ENCODE data around the gene FXYD4.

Gene FXYD4

GRCh38 chr10:43365001-43365400 is 6.4 kb upstream of the FXYD4 start:
- peaks cover 0 to 5% of the 10 kb centered on the region in 2 donors for H3K9me3 ChIP-seq (replicated peaks in 1 of 2; ENCODE audit: control insufficient read depth in 2 of 2, insufficient read depth in 1 of 2, low read depth in 1 of 2, low read length in 2 of 2)
- WGBS, 2 donors (ENCODE audit: extremely low coverage in 2 of 2, insufficient read length in 2 of 2, insufficient replicate concordance in 1 of 2) = no CpG with 5 or more reads among the region's 3 CpGs

GRCh38 chr10:43369921-43370320 is 1.5 kb upstream of the FXYD4 start:
- Histone ChIP-seq H3K27ac (replicated peaks; ENCODE audit: low read length) (no peak overlapping the region), H4K91ac (ENCODE audit: low read depth, low read length, poor library complexity) (no peak overlapping the region), H2AK5ac (ENCODE audit: low read depth, low read length) (no peak overlapping the region), H3K9me3 (replicated peaks in 1 of 2; ENCODE audit: control insufficient read depth in 2 of 2, insufficient read depth in 1 of 2, low read depth in 1 of 2, low read length in 2 of 2) (no peaks in the 10 kb centered on the region), H3K79me1 (ENCODE audit: low read depth, low read length) (no peaks in the 10 kb centered on the region), H2BK120ac (ENCODE audit: low read depth, low read length) (no peak overlapping the region), H3K14ac (ENCODE audit: low read length) (no peak overlapping the region), H3K4me2 (ENCODE audit: insufficient read depth, low read length, poor library complexity, severe bottlenecking) (no peak overlapping the region), H3K4me3 (ENCODE audit: low read length in 2 of 2) (no peak overlapping the region), H2BK12ac (ENCODE audit: low read length) (no peak overlapping the region), H3K36me3 (replicated peaks in 1 of 2; ENCODE audit: control insufficient read depth in 2 of 2, insufficient read depth in 2 of 2, low read length in 2 of 2) (no peaks in the 10 kb centered on the region), H3K18ac (ENCODE audit: low read length) (no peak overlapping the region), H2BK5ac (ENCODE audit: low read length) (no peak overlapping the region), H3K27me3 (ENCODE audit: control insufficient read depth in 3 of 3, insufficient read depth in 3 of 3, low read depth in 1 of 3, low read length in 3 of 3) (no peaks in the 10 kb centered on the region), H2AFZ (ENCODE audit: low read length) (no peak overlapping the region), H3K23ac (ENCODE audit: low read depth, low read length, poor library complexity) (no peak overlapping the region), H3K9ac (ENCODE audit: low read depth, low read length, poor library complexity) (no peak overlapping the region), H3K4me1 (ENCODE audit: control insufficient read depth in 2 of 2, insufficient read depth in 1 of 2, low read depth in 1 of 2, low read length in 2 of 2) (peaks cover 0 to 12% of the 10 kb centered on the region in 2 donors), H3K4ac (ENCODE audit: low read length) (no peak overlapping the region), H2BK15ac (ENCODE audit: low read length) (no peak overlapping the region), H4K8ac (ENCODE audit: low read depth, low read length) (no peak overlapping the region)
- no CpG with 5 or more reads among the region's 4 CpGs for WGBS, 2 donors (ENCODE audit: extremely low coverage in 2 of 2, insufficient read length in 2 of 2, insufficient replicate concordance in 1 of 2)
- no peak for DNase-seq (ENCODE audit: low spot score)

More at GRCh38 chr10:43365001-43365400, 6.4 kb upstream of the FXYD4 start:
- Histone ChIP-seq H3K27me3 (ENCODE audit: control insufficient read depth in 3 of 3, insufficient read depth in 3 of 3, low read depth in 1 of 3, low read length in 3 of 3) (no peaks in the 10 kb centered on the region), H3K14ac (ENCODE audit: low read length) (no peak overlapping the region), H3K79me1 (ENCODE audit: low read depth, low read length) (no peaks in the 10 kb centered on the region), H2BK15ac (ENCODE audit: low read length) (no peak overlapping the region), H2AFZ (ENCODE audit: low read length) (no peak overlapping the region), H3K9ac (ENCODE audit: low read depth, low read length, poor library complexity) (no peak overlapping the region), H3K4me3 (ENCODE audit: low read length in 2 of 2) (no peak overlapping the region), H3K23ac (ENCODE audit: low read depth, low read length, poor library complexity) (no peak overlapping the region), H2BK120ac (ENCODE audit: low read depth, low read length) (no peak overlapping the region), H2BK12ac (ENCODE audit: low read length) (no peak overlapping the region), H3K27ac (replicated peaks; ENCODE audit: low read length) (no peak overlapping the region), H3K4ac (ENCODE audit: low read length) (no peak overlapping the region), H2AK5ac (ENCODE audit: low read depth, low read length) (no peak overlapping the region), H4K8ac (ENCODE audit: low read depth, low read length) (no peak overlapping the region), H2BK5ac (ENCODE audit: low read length) (no peak overlapping the region), H3K4me2 (ENCODE audit: insufficient read depth, low read length, poor library complexity, severe bottlenecking) (no peak overlapping the region), H4K91ac (ENCODE audit: low read depth, low read length, poor library complexity) (no peak overlapping the region), H3K36me3 (replicated peaks in 1 of 2; ENCODE audit: control insufficient read depth in 2 of 2, insufficient read depth in 2 of 2, low read length in 2 of 2) (no peaks in the 10 kb centered on the region), H3K4me1 (ENCODE audit: control insufficient read depth in 2 of 2, insufficient read depth in 1 of 2, low read depth in 1 of 2, low read length in 2 of 2) (peaks cover 0 to 8% of the 10 kb centered on the region in 2 donors), H3K18ac (ENCODE audit: low read length) (no peak overlapping the region)
- DNase-seq (ENCODE audit: low spot score) = no peak

GRCh38 chr10:43370671-43371215 is 693 bp upstream of the FXYD4 start:
- peak overlapping the region; percentile 24 for H4K91ac ChIP-seq (ENCODE audit: low read depth, low read length, poor library complexity)
- H2BK120ac ChIP-seq (ENCODE audit: low read depth, low read length) = no peak overlapping the region
- peak overlapping the region; percentile 95 for H2AK5ac ChIP-seq (ENCODE audit: low read depth, low read length)
- no peak overlapping the region for H2AFZ ChIP-seq (ENCODE audit: low read length)
- H3K27ac ChIP-seq (replicated peaks; ENCODE audit: low read length) = no peak overlapping the region
- H3K4me3 ChIP-seq (ENCODE audit: low read length in 2 of 2) = no peak overlapping the region
- no peak overlapping the region for H3K4ac ChIP-seq (ENCODE audit: low read length)
- peak overlapping the region; percentile 24 for H2BK5ac ChIP-seq (ENCODE audit: low read length)
- no peak for DNase-seq (ENCODE audit: low spot score)
- H3K9me3 ChIP-seq (replicated peaks in 1 of 2; ENCODE audit: control insufficient read depth in 2 of 2, insufficient read depth in 1 of 2, low read depth in 1 of 2, low read length in 2 of 2) = no peaks in the 10 kb centered on the region
- H2BK15ac ChIP-seq (ENCODE audit: low read length) = peak overlapping the region; percentile 85
- peaks cover 0 to 12% of the 10 kb centered on the region in 2 donors for H3K4me1 ChIP-seq (ENCODE audit: control insufficient read depth in 2 of 2, insufficient read depth in 1 of 2, low read depth in 1 of 2, low read length in 2 of 2)
- H2BK12ac ChIP-seq (ENCODE audit: low read length) = peak overlapping the region; percentile 73
- H3K18ac ChIP-seq (ENCODE audit: low read length) = peak overlapping the region; percentile 70
- H3K23ac ChIP-seq (ENCODE audit: low read depth, low read length, poor library complexity) = no peak overlapping the region
- H3K27me3 ChIP-seq (ENCODE audit: control insufficient read depth in 3 of 3, insufficient read depth in 3 of 3, low read depth in 1 of 3, low read length in 3 of 3) = no peaks in the 10 kb centered on the region
- no peak overlapping the region for H3K4me2 ChIP-seq (ENCODE audit: insufficient read depth, low read length, poor library complexity, severe bottlenecking)
- H3K79me1 ChIP-seq (ENCODE audit: low read depth, low read length) = no peaks in the 10 kb centered on the region
- H3K9ac ChIP-seq (ENCODE audit: low read depth, low read length, poor library complexity) = no peak overlapping the region
- H3K14ac ChIP-seq (ENCODE audit: low read length) = no peak overlapping the region
- WGBS, 2 donors (ENCODE audit: extremely low coverage in 2 of 2, insufficient read length in 2 of 2, insufficient replicate concordance in 1 of 2) = no CpG with 5 or more reads among the region's 9 CpGs
- peak overlapping the region; percentile 82 for H4K8ac ChIP-seq (ENCODE audit: low read depth, low read length)
- H3K36me3 ChIP-seq (replicated peaks in 1 of 2; ENCODE audit: control insufficient read depth in 2 of 2, insufficient read depth in 2 of 2, low read length in 2 of 2) = no peaks in the 10 kb centered on the region

- Histone ChIP-seq H3K27ac (replicated peaks; ENCODE audit: low read length) (no peak overlapping the region), H3K9ac (ENCODE audit: low read depth, low read length, poor library complexity) (no peak overlapping the region), H4K91ac (ENCODE audit: low read depth, low read length, poor library complexity) (no peak overlapping the region), H3K23ac (ENCODE audit: low read depth, low read length, poor library complexity) (no peak overlapping the region), H3K4me2 (ENCODE audit: insufficient read depth, low read length, poor library complexity, severe bottlenecking) (no peak overlapping the region), H2BK5ac (ENCODE audit: low read length) (no peak overlapping the region), H3K14ac (ENCODE audit: low read length) (no peak overlapping the region), H3K18ac (ENCODE audit: low read length) (peak overlapping the region; percentile 78), H3K4me1 (ENCODE audit: control insufficient read depth in 2 of 2, insufficient read depth in 1 of 2, low read depth in 1 of 2, low read length in 2 of 2) (peaks cover 0 to 15% of the 10 kb centered on the region in 2 donors), H3K4me3 (ENCODE audit: low read length in 2 of 2) (no peak overlapping the region), H2AFZ (ENCODE audit: low read length) (peak overlapping the region; percentile 25), H3K9me3 (replicated peaks in 1 of 2; ENCODE audit: control insufficient read depth in 2 of 2, insufficient read depth in 1 of 2, low read depth in 1 of 2, low read length in 2 of 2) (no peaks in the 10 kb centered on the region), H3K36me3 (replicated peaks in 1 of 2; ENCODE audit: control insufficient read depth in 2 of 2, insufficient read depth in 2 of 2, low read length in 2 of 2) (no peaks in the 10 kb centered on the region), H2BK15ac (ENCODE audit: low read length) (no peak overlapping the region), H3K79me1 (ENCODE audit: low read depth, low read length) (no peaks in the 10 kb centered on the region), H4K8ac (ENCODE audit: low read depth, low read length) (no peak overlapping the region), H2BK120ac (ENCODE audit: low read depth, low read length) (no peak overlapping the region), H3K4ac (ENCODE audit: low read length) (no peak overlapping the region), H2BK12ac (ENCODE audit: low read length) (peak overlapping the region; percentile 34), H2AK5ac (ENCODE audit: low read depth, low read length) (peak overlapping the region; percentile 89), H3K27me3 (ENCODE audit: control insufficient read depth in 3 of 3, insufficient read depth in 3 of 3, low read depth in 1 of 3, low read length in 3 of 3) (no peaks in the 10 kb centered on the region)
- no peak for DNase-seq (ENCODE audit: low spot score)
- no CpG with 5 or more reads among the region's 1 CpG for WGBS, 2 donors (ENCODE audit: extremely low coverage in 2 of 2, insufficient read length in 2 of 2, insufficient replicate concordance in 1 of 2)
These were observed 1.4 kb downstream of the FXYD4 start for GRCh38 chr10:43372765-43373361.
